BLaER1 (cell line): ENCODE measurements around the gene ALKBH4.
A peak's percentile ranks its signal among the peaks of the same experiment; 100 is the strongest.
"Not testable (repeated sequence)": the region's sequence is repeated elsewhere in the genome, so short reads cannot be mapped to it uniquely, and the experiment has no call there.

Experiments
- H3K27ac ChIP-seq: shearing (Covaris generic); formaldehyde crosslinking; 2 replicates; pipeline ENCODE4 v1.8.1; 2022
- H3K27me3 ChIP-seq: shearing (Covaris generic); formaldehyde crosslinking; 2 replicates; pipeline ENCODE4 v1.8.1; 2022
- H3K36me3 ChIP-seq: shearing (Covaris generic); formaldehyde crosslinking; 2 replicates; pipeline ENCODE4 v1.8.1; 2022
- H3K4me1 ChIP-seq: shearing (Covaris generic); formaldehyde crosslinking; 2 replicates; pipeline ENCODE4 v1.8.1; 2022
- H3K4me2 ChIP-seq: shearing (Covaris generic); formaldehyde crosslinking; 2 replicates; pipeline ENCODE4 v1.8.1; 2022
- H3K4me3 ChIP-seq: shearing (Covaris generic); formaldehyde crosslinking; 2 replicates; pipeline ENCODE4 v1.8.1; 2022
- H3K9ac ChIP-seq: shearing (Covaris generic); formaldehyde crosslinking; 2 replicates; pipeline ENCODE4 v1.8.1; 2022
- H3K9me3 ChIP-seq: shearing (Covaris generic); formaldehyde crosslinking; 2 replicates; pipeline ENCODE4 v1.8.1; 2022
- H4K20me1 ChIP-seq: shearing (Covaris generic); formaldehyde crosslinking; 2 replicates; pipeline ENCODE4 v1.8.1; 2022

ALKBH4 gene

GRCh38 chr7:102493220-102493935 lies 28.7 kb upstream of the ALKBH4 start:
- H3K36me3 ChIP-seq, H3K27me3 ChIP-seq, H3K27ac ChIP-seq, H3K9ac ChIP-seq, H3K4me3 ChIP-seq, H3K4me1 ChIP-seq, H3K4me2 ChIP-seq, H3K9me3 ChIP-seq, H4K20me1 ChIP-seq: not testable (repeated sequence)

- not testable (repeated sequence) for H3K27me3 ChIP-seq, H3K27ac ChIP-seq, H3K4me2 ChIP-seq, H3K9me3 ChIP-seq, H3K4me1 ChIP-seq, H3K36me3 ChIP-seq, H4K20me1 ChIP-seq, H3K4me3 ChIP-seq, H3K9ac ChIP-seq
Observed at GRCh38 chr7:102490529-102491075, 25.9 kb upstream of the ALKBH4 start.

GRCh38 chr7:102484317-102484716 lies 19.7 kb upstream of the ALKBH4 start:
- H3K27me3 ChIP-seq, H4K20me1 ChIP-seq, H3K4me1 ChIP-seq, H3K4me2 ChIP-seq, H3K36me3 ChIP-seq, H3K4me3 ChIP-seq, H3K27ac ChIP-seq, H3K9me3 ChIP-seq, H3K9ac ChIP-seq: not testable (repeated sequence)

GRCh38 chr7:102481962-102482361 lies 17.3 kb upstream of the ALKBH4 start:
- H3K27ac ChIP-seq, H3K4me2 ChIP-seq, H3K9ac ChIP-seq, H3K27me3 ChIP-seq, H4K20me1 ChIP-seq, H3K4me3 ChIP-seq, H3K9me3 ChIP-seq, H3K4me1 ChIP-seq, H3K36me3 ChIP-seq: not testable (repeated sequence)

DNA sequence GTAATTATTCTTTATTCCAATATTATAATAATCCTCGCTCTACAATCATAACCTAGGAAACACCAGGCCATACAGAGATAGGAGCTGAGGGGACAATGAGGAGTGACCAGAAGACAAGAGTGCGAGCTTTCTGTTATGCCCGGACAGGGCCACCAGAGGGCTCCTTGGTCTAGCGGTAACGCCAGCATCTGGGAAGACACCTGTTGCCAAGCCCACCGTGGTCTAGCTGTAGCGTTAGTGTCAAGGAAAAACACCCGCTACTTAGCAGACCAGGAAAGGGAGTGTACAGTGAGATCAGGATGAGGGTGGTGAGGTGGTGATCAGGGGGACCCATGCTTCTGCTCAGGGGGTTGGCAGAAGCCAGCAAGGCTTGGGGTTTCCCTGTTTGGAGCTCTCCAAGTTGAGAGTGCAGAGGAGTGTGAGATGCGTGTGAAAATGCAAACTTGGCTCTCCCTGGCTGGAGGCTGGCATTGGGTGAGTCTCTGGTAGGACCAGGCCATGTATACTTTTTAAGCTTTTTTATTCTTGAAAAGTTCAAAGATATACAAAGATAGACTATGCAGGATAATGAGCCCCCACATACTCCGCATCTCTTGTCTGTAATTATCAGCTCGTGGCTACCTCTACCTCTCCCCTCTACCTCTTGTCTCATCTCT lies 15.4 kb upstream of the ALKBH4 start:
- H3K4me2 ChIP-seq, H3K27me3 ChIP-seq, H4K20me1 ChIP-seq: not testable (repeated sequence)

GRCh38 chr7:102479209-102479584 lies 14.5 kb upstream of the ALKBH4 start:
- not testable (repeated sequence) for H4K20me1 ChIP-seq, H3K4me1 ChIP-seq, H3K9me3 ChIP-seq, H3K9ac ChIP-seq, H3K27me3 ChIP-seq, H3K27ac ChIP-seq, H3K4me2 ChIP-seq, H3K36me3 ChIP-seq, H3K4me3 ChIP-seq

More for the DNA sequence above, 15.4 kb upstream of the ALKBH4 start:
- not testable (repeated sequence) for H3K9ac ChIP-seq, H3K27ac ChIP-seq, H3K9me3 ChIP-seq, H3K36me3 ChIP-seq, H3K4me3 ChIP-seq, H3K4me1 ChIP-seq

- not testable (repeated sequence) for H3K4me1 ChIP-seq, H3K9me3 ChIP-seq, H3K4me2 ChIP-seq, H3K27ac ChIP-seq, H3K9ac ChIP-seq, H4K20me1 ChIP-seq, H3K36me3 ChIP-seq, H3K27me3 ChIP-seq
- H3K4me3 ChIP-seq, result peak within 1 kb of the TSS; percentile 61
Observed at GRCh38 chr7:102478314-102479208, 13.9 kb upstream of the ALKBH4 start, which contains the start of gene POLR2J. TSS of gene POLR2J (minus strand) at chr7:102478922. CDS start at chr7:102478860, 62 bp downstream.

DNA sequence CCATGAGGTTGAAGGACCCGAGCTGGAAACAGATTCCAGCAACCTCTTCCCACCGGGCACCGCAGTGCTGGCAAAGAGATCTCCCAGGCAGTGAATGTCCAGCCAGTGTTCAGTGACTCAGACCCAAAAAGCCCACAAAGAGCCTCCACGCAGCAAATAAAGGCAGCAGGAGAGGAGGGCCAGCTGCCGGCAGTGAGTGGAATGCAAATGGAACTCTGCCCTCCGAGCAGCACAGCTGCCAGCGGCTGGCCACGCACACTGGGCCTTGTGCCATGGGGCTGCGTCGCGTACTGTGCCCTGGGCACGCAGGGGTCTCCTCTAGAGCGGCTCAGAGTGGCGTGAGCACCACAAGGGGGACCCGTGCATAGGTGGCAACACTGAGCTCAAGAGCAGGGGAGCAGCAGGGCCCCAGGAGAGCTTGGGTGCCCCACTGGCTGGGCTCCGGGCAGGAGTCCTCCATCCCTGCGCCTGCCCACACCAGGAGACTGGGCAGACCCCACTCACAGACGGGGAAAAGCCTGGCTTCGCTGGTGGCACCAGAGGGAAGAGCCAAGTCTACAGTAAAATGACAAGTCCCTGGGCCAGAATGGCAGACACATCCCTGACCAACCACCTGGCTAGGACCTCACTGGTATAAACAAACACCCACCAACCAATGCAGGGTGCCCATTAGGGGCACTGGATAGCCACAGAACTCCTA lies 10.2 kb upstream of the ALKBH4 start:
- H3K4me1 ChIP-seq, result peaks cover 16% of the 10 kb centered on the region
- not testable (repeated sequence) for H3K27me3 ChIP-seq, H3K9me3 ChIP-seq, H3K27ac ChIP-seq, H3K4me2 ChIP-seq, H3K4me3 ChIP-seq, H3K9ac ChIP-seq
- H3K36me3 ChIP-seq, result peaks cover 47% of the 10 kb centered on the region
- peaks cover 26% of the 10 kb centered on the region for H4K20me1 ChIP-seq

DNA sequence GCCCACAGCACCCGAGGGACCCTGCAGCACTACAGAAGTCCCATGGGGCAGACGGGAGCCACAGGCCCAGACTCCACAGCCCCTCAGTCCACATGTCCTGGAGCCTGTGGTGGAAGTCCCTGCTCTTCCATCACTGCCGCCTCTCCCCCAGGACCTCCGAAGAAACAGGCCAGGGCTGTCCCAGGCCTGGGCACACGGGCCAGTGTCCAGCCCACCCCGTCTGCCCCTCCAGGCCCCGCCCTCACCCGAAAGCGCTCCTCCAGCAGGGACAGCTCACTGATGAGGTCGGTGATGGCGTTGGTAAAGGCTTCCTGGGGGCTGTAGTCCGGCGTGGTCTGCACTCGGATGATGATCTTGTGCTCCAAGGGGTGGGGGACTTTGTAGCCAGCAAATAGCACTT lies 9.5 kb upstream of the ALKBH4 start:
- not testable (repeated sequence) for H3K27ac ChIP-seq, H3K9ac ChIP-seq, H3K27me3 ChIP-seq, H3K4me3 ChIP-seq, H3K9me3 ChIP-seq
- Histone ChIP-seq H3K4me1 (peaks cover 20% of the 10 kb centered on the region), H3K4me2 (peak overlapping the region; percentile 18; the same call in 1 of the 2 replicates), H3K36me3 (peaks cover 54% of the 10 kb centered on the region), H4K20me1 (peaks cover 26% of the 10 kb centered on the region)
